Testis (tissue), 2 donors: ENCODE data around the gene MSANTD7.

Experiments
- POLR2A ChIP-seq: fragments of 450-650 bp; IDR thresholded peaks from one replicate; pipeline ENCODE4 v1.6.1; 2017; ENCODE audit warnings: antibody characterized with exemption, mild to moderate bottlenecking, moderate library complexity
- TF ChIP-seq, protein P1 (sequence below), 3 experiments: fragments of 450-650 bp in 2 of 3; fragments of 200-600 bp in 1 of 3; sonication (generic) in 1 of 3; IDR thresholded peaks; one replicate each; pipeline ENCODE4 v1.5.1; 2016 to 2019; ENCODE audit warnings: antibody characterized with exemption in 3 of 3, mild to moderate bottlenecking in 2 of 3, moderate library complexity in 1 of 3

DNA sequence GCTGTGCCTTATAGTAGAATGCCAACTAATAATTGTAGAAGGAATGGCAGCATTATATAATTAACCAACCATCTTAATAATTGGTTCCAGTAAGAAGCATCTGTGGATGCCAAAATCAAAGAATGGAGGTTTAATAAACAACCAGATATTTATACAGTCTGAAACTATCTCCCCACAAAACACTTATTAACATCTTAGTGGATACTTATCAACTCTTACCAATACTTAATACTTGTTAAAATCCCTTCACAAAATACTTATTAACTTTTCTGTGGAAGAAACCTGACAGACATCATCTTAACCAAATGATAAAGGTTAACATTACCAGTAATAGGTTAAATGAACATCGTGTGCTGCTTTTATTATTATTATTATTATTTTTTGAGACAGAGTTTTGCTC lies 34.3 kb upstream of the MSANTD7 start:
- TF ChIP-seq, protein P1, sequence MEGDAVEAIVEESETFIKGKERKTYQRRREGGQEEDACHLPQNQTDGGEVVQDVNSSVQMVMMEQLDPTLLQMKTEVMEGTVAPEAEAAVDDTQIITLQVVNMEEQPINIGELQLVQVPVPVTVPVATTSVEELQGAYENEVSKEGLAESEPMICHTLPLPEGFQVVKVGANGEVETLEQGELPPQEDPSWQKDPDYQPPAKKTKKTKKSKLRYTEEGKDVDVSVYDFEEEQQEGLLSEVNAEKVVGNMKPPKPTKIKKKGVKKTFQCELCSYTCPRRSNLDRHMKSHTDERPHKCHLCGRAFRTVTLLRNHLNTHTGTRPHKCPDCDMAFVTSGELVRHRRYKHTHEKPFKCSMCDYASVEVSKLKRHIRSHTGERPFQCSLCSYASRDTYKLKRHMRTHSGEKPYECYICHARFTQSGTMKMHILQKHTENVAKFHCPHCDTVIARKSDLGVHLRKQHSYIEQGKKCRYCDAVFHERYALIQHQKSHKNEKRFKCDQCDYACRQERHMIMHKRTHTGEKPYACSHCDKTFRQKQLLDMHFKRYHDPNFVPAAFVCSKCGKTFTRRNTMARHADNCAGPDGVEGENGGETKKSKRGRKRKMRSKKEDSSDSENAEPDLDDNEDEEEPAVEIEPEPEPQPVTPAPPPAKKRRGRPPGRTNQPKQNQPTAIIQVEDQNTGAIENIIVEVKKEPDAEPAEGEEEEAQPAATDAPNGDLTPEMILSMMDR (IDR thresholded peaks at IDR 0.05): no peak
- no peak for TF ChIP-seq POLR2A
